ENCODE data around the gene KLK15. TPM values are rescaled to one million over a fixed set of nuclear protein-coding genes. Genes with fewer than 3 reads are reported as not detected.

Gene KLK15
- total and polyA plus RNA-seq, 2 of the 13 experiments (the other 11 are each of a cell fraction or from before 2014, with no cell fraction given), result not detected

DNA sequence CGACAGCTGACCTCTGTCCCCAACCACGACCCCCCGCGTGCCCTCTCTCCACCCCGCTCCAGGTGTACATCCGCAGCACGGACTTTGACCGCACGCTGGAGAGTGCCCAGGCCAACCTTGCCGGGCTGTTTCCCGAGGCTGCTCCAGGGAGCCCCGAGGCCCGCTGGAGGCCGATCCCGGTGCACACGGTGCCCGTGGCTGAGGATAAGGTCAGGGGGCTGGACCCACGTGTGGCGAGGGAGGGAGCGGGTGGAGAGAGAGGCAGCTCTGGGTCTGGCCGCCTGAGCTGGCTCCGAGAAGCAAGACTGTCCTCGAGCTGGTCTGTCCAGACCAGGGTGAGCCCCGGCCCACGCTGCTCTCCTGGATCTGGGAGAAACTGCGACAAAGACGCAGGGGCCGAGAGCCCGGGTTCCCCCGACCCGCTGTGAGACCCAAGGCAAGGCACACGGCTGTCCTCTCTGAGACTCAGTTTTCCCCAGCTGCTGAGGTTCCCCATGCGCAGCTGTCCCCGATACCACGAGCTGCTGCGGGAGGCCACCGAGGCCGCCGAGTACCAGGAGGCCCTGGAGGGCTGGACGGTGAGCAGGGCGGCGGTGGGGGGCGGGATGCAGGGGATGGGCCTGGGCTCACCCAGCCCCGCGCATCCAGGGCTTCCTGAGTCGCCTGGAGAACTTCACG is 41.6 kb downstream of the KLK15 start (continued):
- TF ChIP-seq ZNF335 (CRISPR knock-in tag; IDR thresholded peaks at IDR 0.05), result peak; percentile 68; the same call in 1 of the 2 replicates
- TF ChIP-seq ZNF501 (CRISPR knock-in tag; IDR thresholded peaks at IDR 0.05), result 0 out of 2 replicates have a peak, but pooled peaks have one; percentile 11
- TF ChIP-seq ZNF644 (CRISPR knock-in tag; IDR thresholded peaks at IDR 0.05; ENCODE audit: low read depth), result peak; percentile 21; the same call in 1 of the 2 replicates
- TF ChIP-seq GABPB1 (CRISPR knock-in tag; IDR thresholded peaks at IDR 0.05), result peak; percentile 35; the same call in 1 of the 2 replicates
- 0 out of 2 replicates have a peak, but pooled peaks have one; percentile 31 for TF ChIP-seq ZNF558 (CRISPR knock-in tag; IDR thresholded peaks at IDR 0.05; ENCODE audit: borderline replicate concordance)
- TF ChIP-seq CHD2 (IDR thresholded peaks at IDR 0.05; ENCODE audit: low read depth, low read length), result peak; percentile 23; the same call in 1 of the 2 replicates
- peak; percentile 91 for TF ChIP-seq AGO1 (IDR thresholded peaks at IDR 0.05; ENCODE audit: low read depth, low read length, poor library complexity, severe bottlenecking)
- TF ChIP-seq, protein P1, sequence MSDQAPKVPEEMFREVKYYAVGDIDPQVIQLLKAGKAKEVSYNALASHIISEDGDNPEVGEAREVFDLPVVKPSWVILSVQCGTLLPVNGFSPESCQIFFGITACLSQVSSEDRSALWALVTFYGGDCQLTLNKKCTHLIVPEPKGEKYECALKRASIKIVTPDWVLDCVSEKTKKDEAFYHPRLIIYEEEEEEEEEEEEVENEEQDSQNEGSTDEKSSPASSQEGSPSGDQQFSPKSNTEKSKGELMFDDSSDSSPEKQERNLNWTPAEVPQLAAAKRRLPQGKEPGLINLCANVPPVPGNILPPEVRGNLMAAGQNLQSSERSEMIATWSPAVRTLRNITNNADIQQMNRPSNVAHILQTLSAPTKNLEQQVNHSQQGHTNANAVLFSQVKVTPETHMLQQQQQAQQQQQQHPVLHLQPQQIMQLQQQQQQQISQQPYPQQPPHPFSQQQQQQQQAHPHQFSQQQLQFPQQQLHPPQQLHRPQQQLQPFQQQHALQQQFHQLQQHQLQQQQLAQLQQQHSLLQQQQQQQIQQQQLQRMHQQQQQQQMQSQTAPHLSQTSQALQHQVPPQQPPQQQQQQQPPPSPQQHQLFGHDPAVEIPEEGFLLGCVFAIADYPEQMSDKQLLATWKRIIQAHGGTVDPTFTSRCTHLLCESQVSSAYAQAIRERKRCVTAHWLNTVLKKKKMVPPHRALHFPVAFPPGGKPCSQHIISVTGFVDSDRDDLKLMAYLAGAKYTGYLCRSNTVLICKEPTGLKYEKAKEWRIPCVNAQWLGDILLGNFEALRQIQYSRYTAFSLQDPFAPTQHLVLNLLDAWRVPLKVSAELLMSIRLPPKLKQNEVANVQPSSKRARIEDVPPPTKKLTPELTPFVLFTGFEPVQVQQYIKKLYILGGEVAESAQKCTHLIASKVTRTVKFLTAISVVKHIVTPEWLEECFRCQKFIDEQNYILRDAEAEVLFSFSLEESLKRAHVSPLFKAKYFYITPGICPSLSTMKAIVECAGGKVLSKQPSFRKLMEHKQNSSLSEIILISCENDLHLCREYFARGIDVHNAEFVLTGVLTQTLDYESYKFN (CRISPR knock-in tag; conservative IDR thresholded peaks at IDR 0.05), result peak; percentile 53; the same call in 1 of the 2 replicates
- TF ChIP-seq GZF1 (CRISPR knock-in tag; IDR thresholded peaks at IDR 0.05), result 0 out of 2 replicates have a peak, but pooled peaks have one; percentile 2
- peak; percentile 75 for TF ChIP-seq ESRRA (CRISPR knock-in tag; IDR thresholded peaks at IDR 0.05; ENCODE audit: low read depth)
- 0 out of 2 replicates have a peak, but pooled peaks have one; percentile 32 for TF ChIP-seq ZBTB7B (CRISPR knock-in tag; IDR thresholded peaks at IDR 0.05)
- TF ChIP-seq NR2F1 (CRISPR knock-in tag; IDR thresholded peaks at IDR 0.05), result peak in 1 of 2 experiments; percentile 89; a peak in 2 of 4 replicates
- no peak for TF ChIP-seq ZNF33A (CRISPR knock-in tag; IDR thresholded peaks at IDR 0.05; ENCODE audit: borderline replicate concordance)
- no peak for TF ChIP-seq ZNF510 (CRISPR knock-in tag; IDR thresholded peaks at IDR 0.05; ENCODE audit: low read depth)
- TF ChIP-seq HNRNPLL (IDR thresholded peaks at IDR 0.05; ENCODE audit: low read depth, low read length, poor library complexity, severe bottlenecking), result peak; percentile 30
- no peak for TF ChIP-seq ZKSCAN5 (CRISPR knock-in tag; IDR thresholded peaks at IDR 0.05)
- TF ChIP-seq, protein P2, sequence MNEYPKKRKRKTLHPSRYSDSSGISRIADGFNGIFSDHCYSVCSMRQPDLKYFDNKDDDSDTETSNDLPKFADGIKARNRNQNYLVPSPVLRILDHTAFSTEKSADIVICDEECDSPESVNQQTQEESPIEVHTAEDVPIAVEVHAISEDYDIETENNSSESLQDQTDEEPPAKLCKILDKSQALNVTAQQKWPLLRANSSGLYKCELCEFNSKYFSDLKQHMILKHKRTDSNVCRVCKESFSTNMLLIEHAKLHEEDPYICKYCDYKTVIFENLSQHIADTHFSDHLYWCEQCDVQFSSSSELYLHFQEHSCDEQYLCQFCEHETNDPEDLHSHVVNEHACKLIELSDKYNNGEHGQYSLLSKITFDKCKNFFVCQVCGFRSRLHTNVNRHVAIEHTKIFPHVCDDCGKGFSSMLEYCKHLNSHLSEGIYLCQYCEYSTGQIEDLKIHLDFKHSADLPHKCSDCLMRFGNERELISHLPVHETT (CRISPR knock-in tag; conservative IDR thresholded peaks at IDR 0.05), result no peak
- peak; percentile 7; the same call in 1 of the 2 replicates for TF ChIP-seq NR2F6 (IDR thresholded peaks at IDR 0.05)
- peak; percentile 81 for TF ChIP-seq NR2F6 (CRISPR knock-in tag; IDR thresholded peaks at IDR 0.05)
- TF ChIP-seq, protein P3, sequence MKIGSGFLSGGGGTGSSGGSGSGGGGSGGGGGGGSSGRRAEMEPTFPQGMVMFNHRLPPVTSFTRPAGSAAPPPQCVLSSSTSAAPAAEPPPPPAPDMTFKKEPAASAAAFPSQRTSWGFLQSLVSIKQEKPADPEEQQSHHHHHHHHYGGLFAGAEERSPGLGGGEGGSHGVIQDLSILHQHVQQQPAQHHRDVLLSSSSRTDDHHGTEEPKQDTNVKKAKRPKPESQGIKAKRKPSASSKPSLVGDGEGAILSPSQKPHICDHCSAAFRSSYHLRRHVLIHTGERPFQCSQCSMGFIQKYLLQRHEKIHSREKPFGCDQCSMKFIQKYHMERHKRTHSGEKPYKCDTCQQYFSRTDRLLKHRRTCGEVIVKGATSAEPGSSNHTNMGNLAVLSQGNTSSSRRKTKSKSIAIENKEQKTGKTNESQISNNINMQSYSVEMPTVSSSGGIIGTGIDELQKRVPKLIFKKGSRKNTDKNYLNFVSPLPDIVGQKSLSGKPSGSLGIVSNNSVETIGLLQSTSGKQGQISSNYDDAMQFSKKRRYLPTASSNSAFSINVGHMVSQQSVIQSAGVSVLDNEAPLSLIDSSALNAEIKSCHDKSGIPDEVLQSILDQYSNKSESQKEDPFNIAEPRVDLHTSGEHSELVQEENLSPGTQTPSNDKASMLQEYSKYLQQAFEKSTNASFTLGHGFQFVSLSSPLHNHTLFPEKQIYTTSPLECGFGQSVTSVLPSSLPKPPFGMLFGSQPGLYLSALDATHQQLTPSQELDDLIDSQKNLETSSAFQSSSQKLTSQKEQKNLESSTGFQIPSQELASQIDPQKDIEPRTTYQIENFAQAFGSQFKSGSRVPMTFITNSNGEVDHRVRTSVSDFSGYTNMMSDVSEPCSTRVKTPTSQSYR (CRISPR knock-in tag; IDR thresholded peaks at IDR 0.05; ENCODE audit: borderline replicate concordance), result peak; percentile 44; the same call in 1 of the 2 replicates
- peak; percentile 18; the same call in 1 of the 2 replicates for TF ChIP-seq KDM6A (CRISPR knock-in tag; IDR thresholded peaks at IDR 0.05; ENCODE audit: low read depth)
- TF ChIP-seq ZNF724P (CRISPR knock-in tag; IDR thresholded peaks at IDR 0.05; ENCODE audit: borderline replicate concordance), result no peak
- no peak for TF ChIP-seq SRSF1 (optimal IDR thresholded peaks at IDR 0.05; ENCODE audit: low read depth, low read length)
